Renal pelvis (tissue), 4 donors: ENCODE measurements around the gene RNLS. TPM values are rescaled to one million over a fixed set of nuclear protein-coding genes. Genes with fewer than 3 reads are reported as not detected.

Experiments used
- DNase-seq: peaks from one replicate; pipeline ENCODE4 v3.0.0-alpha.2; 2013
- polyA plus RNA-seq, 3 donors: library from polyadenylated mRNA; unstranded; fragments of 120-200 nt; gene quantifications; one replicate each; pipeline ENCODE4 v1.2.1, GENCODE V29; 2013; ENCODE audit not compliant: insufficient read length in 3 of 3

RNLS gene
- polyA plus RNA-seq, 3 donors: 16.8 to 18.4 (median 16.9) TPM

DNA sequence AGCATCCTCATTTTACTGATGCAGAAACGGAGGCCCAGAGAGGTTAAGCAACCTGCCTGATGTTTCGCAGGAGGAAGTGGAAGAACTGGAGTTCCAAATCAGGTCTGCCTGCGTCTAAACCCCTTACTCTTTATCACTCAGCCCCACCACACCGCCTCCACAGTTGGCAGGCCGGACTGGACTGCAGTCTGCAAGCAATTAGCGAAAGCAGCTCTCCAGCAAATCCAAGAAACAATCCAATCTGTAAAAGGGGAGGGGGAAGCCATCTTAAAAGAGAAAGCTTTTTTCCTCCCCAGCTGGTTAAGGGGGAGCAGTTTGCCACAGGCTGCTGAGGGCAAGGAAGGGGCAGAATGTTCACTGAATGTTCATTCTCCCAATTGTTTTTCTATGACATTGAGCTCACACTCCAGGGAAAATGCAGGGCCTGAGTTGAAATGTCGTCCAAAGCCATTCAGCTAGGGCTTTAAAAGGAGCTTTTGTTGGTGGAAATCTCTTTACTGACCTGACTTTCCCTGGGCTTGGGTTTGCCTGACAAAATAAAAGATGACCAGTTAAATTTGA lies 350.1 kb downstream of the RNLS start:
- DNase-seq: no peak

DNA sequence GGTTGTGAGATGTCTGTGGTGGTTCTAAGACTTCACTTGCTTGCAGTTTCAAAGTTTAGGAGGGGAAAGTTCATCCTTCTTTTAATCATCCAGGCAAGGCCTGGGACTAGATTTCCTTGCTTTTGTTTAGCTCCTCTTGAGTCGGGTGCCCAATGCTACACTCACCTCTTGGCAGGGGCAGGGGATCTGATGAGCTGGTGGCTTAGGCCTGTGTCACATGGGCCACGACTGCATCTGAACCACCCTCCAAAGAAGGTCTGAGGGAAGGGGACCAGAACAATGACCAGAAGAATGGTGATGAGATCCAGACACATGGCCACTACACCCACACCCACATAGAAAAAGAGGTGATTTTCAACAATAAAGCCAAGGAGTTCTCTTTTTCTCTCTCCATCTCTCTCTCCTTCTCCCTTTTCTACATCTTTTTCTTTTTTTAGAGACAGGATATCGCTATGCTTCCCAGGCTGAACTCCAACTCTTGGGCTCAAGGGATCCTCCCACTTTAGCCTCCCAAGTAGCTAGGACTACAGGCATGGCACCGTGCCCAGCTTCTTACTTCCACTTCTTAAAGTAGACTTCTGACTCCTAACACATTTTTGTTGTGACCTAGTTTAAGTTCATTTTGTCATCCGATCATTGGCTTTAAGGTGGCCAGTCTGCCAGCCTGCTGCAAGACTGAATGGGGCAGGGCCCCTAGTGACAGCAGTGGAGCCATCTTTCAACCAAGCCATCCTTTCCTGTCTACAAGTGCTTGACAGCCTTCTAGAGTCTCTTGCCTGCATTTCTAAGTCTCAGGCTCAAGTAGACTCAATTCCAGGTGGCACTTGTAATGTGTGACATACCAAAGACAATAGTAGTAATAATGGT lies 350.9 kb downstream of the RNLS start:
- no peak for DNase-seq

- no peak for DNase-seq
These were observed 352.9 kb downstream of the RNLS start for GRCh38 chr10:88230251-88230650.

DNA sequence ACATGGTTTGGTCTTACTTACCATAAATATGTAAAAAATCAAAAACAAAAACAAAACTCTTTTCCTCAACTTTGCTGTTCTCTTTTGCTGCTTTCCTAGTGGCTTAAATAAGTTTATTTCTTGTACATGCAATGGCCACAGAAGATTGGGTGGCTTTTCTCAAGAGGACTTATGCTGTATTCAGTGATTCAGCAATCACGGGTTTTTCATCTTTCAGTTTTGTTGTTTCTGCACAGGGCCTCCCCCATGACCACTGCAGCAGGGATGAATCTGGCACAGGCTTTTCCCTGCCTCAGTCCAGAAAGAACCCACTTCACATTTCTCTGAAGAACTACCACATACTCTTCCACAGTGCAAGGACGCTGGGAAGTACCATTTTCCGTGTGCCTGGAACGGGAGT lies 355.0 kb downstream of the RNLS start:
- no peak for DNase-seq

GRCh38 chr10:88227342-88228018 lies 355.6 kb downstream of the RNLS start:
- no peak for DNase-seq

GRCh38 chr10:88226891-88227290 lies 356.2 kb downstream of the RNLS start:
- DNase-seq: no peak

GRCh38 chr10:88226071-88226659 lies 357.0 kb downstream of the RNLS start:
- no peak for DNase-seq

Other genes with a start within 250 kb of the RNLS start
- gene LIPJ, start 3.4 kb upstream of the RNLS start, polyA plus RNA-seq: under 1 TPM; 0.10 to 0.40 (median 0.23) TPM
- under 1 TPM in 2 of 3 donors, not detected in 1; 0.20 to 0.35 TPM for gene LIPF, start 81.1 kb upstream of the RNLS start, polyA plus RNA-seq
- gene LIPK, start 122.9 kb upstream of the RNLS start, polyA plus RNA-seq: not detected
- gene LIPN, start 176.7 kb upstream of the RNLS start, polyA plus RNA-seq: not detected
- not detected for gene LIPM, start 219.4 kb upstream of the RNLS start, polyA plus RNA-seq